ENCODE results near the gene TRPV4. TPM values are rescaled to one million over a fixed set of nuclear protein-coding genes. Genes with fewer than 3 reads are reported as not detected.

The TRPV4 gene
- polyA plus RNA-seq, 1 donor from 2014 or later = not detected

DNA sequence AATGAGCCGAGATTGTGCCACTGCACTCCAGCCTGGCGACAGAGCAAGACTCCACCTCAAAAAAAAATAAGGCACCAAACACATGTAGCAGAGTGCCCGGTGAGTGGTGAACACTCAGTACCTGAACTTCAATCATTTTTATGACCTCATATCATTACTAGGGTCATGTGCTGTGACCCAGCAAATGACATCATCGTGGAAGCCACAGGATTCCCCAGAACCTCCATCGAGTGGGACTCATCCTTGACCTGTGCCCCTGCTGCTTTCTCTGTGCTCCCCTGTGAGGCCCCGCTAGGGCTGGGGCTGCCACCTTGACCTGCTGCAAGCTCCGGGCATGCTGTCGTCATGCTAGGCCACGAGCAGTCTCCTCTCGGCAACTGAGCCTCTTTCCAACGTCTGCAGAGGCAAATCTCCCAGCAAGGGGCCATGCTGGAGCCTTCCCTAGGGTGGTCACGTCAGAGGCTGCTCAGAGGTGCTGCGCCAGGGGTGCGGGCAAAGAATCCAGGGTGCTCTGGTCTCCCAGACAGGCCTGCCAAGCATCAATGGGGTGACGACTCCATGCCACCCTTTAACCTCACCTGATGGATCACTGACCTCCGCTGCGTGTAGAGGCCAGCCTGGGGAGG lies 28.6 kb upstream of the TRPV4 start:
- H3F3A ChIP-seq (ENCODE audit: insufficient read depth, low read length, poor library complexity, severe bottlenecking) = no peaks in the 10 kb centered on the region
- H4K20me1 ChIP-seq (ENCODE audit: insufficient read depth) = no peaks in the 10 kb centered on the region
- no peak overlapping the region for H3K4me3 ChIP-seq (ENCODE audit: low read length)
- no peaks in the 10 kb centered on the region for H3K79me2 ChIP-seq (replicated peaks; ENCODE audit: insufficient read depth, low read length)
- no peak overlapping the region for H3K4me2 ChIP-seq (ENCODE audit: low read length)
- TF ChIP-seq TAF1 (IDR thresholded peaks at IDR 0.05; ENCODE audit: low read depth) (no peak), REST (IDR thresholded peaks at IDR 0.05; ENCODE audit: borderline replicate concordance) (no peak), EP300 (conservative IDR thresholded peaks at IDR 0.05; ENCODE audit: poor library complexity, severe bottlenecking) (no peak), MXI1 (conservative IDR thresholded peaks at IDR 0.05; ENCODE audit: poor library complexity, severe bottlenecking) (no peak), SMC3 (conservative IDR thresholded peaks at IDR 0.05; ENCODE audit: poor library complexity) (no peak), POLR2AphosphoS5 (IDR thresholded peaks at IDR 0.05) (no peak), RAD21 (conservative IDR thresholded peaks at IDR 0.05) (no peak), EZH2 (IDR thresholded peaks at IDR 0.05; ENCODE audit: borderline replicate concordance, insufficient read depth, low read length, poor library complexity, severe bottlenecking) (no peak)
- TF ChIP-seq, protein P1, sequence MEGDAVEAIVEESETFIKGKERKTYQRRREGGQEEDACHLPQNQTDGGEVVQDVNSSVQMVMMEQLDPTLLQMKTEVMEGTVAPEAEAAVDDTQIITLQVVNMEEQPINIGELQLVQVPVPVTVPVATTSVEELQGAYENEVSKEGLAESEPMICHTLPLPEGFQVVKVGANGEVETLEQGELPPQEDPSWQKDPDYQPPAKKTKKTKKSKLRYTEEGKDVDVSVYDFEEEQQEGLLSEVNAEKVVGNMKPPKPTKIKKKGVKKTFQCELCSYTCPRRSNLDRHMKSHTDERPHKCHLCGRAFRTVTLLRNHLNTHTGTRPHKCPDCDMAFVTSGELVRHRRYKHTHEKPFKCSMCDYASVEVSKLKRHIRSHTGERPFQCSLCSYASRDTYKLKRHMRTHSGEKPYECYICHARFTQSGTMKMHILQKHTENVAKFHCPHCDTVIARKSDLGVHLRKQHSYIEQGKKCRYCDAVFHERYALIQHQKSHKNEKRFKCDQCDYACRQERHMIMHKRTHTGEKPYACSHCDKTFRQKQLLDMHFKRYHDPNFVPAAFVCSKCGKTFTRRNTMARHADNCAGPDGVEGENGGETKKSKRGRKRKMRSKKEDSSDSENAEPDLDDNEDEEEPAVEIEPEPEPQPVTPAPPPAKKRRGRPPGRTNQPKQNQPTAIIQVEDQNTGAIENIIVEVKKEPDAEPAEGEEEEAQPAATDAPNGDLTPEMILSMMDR (IDR thresholded peaks at IDR 0.05; ENCODE audit: poor library complexity, severe bottlenecking) = no peak
- no peaks in the 10 kb centered on the region for H3K27me3 ChIP-seq (ENCODE audit: insufficient read depth, low read depth, low read length)
- H2AFZ ChIP-seq (ENCODE audit: low read depth, low read length) = no peak overlapping the region
- no peak overlapping the region for H3K9ac ChIP-seq (ENCODE audit: low read length)
- H3K9me2 ChIP-seq (ENCODE audit: insufficient read depth, low read length) = no peaks in the 10 kb centered on the region
- no peaks in the 10 kb centered on the region for H3K9me3 ChIP-seq (ENCODE audit: low read length)
- H3K36me3 ChIP-seq (ENCODE audit: insufficient read depth, low read length) = peaks cover 3% of the 10 kb centered on the region
- no peak overlapping the region for H3K27ac ChIP-seq (ENCODE audit: low read length)

DNA sequence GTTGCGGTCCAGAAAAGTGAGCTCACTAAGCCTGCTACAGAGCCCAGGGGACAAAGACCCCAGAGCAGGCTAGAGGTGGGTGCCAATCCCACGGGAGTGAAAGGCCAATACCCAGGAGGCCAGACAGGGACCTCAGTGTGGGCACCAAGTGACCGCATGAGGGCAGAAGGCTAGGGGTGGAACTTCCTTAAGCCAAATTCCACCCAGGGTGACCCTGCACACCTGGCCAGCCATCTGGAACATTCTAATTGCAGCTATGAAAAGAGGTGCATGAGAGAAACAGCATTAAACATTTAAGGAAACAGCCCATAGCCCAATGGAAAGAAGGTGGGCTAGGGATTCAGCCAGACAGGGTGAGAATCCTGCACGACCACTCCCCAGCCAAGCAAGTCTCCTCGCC lies 27.8 kb upstream of the TRPV4 start:
- H3K9ac ChIP-seq (ENCODE audit: low read length) = no peak overlapping the region
- H3K27me3 ChIP-seq (ENCODE audit: insufficient read depth, low read depth, low read length) = no peaks in the 10 kb centered on the region
- H3F3A ChIP-seq (ENCODE audit: insufficient read depth, low read length, poor library complexity, severe bottlenecking) = no peaks in the 10 kb centered on the region
- H3K36me3 ChIP-seq (ENCODE audit: insufficient read depth, low read length) = peaks cover 3% of the 10 kb centered on the region
- no peaks in the 10 kb centered on the region for H3K79me2 ChIP-seq (replicated peaks; ENCODE audit: insufficient read depth, low read length)
- H2AFZ ChIP-seq (ENCODE audit: low read depth, low read length) = no peak overlapping the region
- TF ChIP-seq TAF1 (IDR thresholded peaks at IDR 0.05; ENCODE audit: low read depth) (no peak), EZH2 (IDR thresholded peaks at IDR 0.05; ENCODE audit: borderline replicate concordance, insufficient read depth, low read length, poor library complexity, severe bottlenecking) (no peak), POLR2AphosphoS5 (IDR thresholded peaks at IDR 0.05) (no peak), MXI1 (conservative IDR thresholded peaks at IDR 0.05; ENCODE audit: poor library complexity, severe bottlenecking) (no peak), RAD21 (conservative IDR thresholded peaks at IDR 0.05) (no peak), REST (IDR thresholded peaks at IDR 0.05; ENCODE audit: borderline replicate concordance) (no peak), EP300 (conservative IDR thresholded peaks at IDR 0.05; ENCODE audit: poor library complexity, severe bottlenecking) (no peak), SMC3 (conservative IDR thresholded peaks at IDR 0.05; ENCODE audit: poor library complexity) (no peak)
- TF ChIP-seq, protein P1 (IDR thresholded peaks at IDR 0.05; ENCODE audit: poor library complexity, severe bottlenecking) = no peak
- H3K27ac ChIP-seq (ENCODE audit: low read length) = no peak overlapping the region
- H3K4me2 ChIP-seq (ENCODE audit: low read length) = no peak overlapping the region
- H4K20me1 ChIP-seq (ENCODE audit: insufficient read depth) = no peaks in the 10 kb centered on the region
- no peaks in the 10 kb centered on the region for H3K9me3 ChIP-seq (ENCODE audit: low read length)
- no peak overlapping the region for H3K4me3 ChIP-seq (ENCODE audit: low read length)
- H3K9me2 ChIP-seq (ENCODE audit: insufficient read depth, low read length) = no peaks in the 10 kb centered on the region
